Right atrium auricular region (tissue), 2 donors: ENCODE measurements around the gene RAD51B. TPM values are rescaled to one million over a fixed set of nuclear protein-coding genes. Genes with fewer than 3 reads are reported as not detected.

Source experiments
- DNase-seq: peaks from one replicate; pipeline ENCODE4 v3.0.0-alpha.2; 2019; ENCODE audit warnings: low spot score
- H3K27ac ChIP-seq, 2 donors: fragments of 200-600 bp; sonication (generic); 1 replicate in 1 of 2; 2 replicates in 1 of 2; pipeline ENCODE4 v1.5.1; 2016 to 2019
- H3K27me3 ChIP-seq, 2 donors: fragments of 200-600 bp; sonication (generic); one replicate each; pipeline versions ENCODE4 v1.5.1 to v1.6.0; 2017 to 2019
- H3K36me3 ChIP-seq: fragments of 200-600 bp; sonication (generic); one replicate; pipeline ENCODE4 v1.5.1; 2016
- H3K4me1 ChIP-seq, 2 donors: fragments of 200-600 bp; sonication (generic); one replicate each; pipeline versions ENCODE4 v1.5.1 to v1.6.0; 2017 to 2019
- H3K4me3 ChIP-seq, 2 donors: fragments of 200-600 bp; sonication (generic); 1 replicate in 1 of 2; 2 replicates in 1 of 2; pipeline ENCODE4 v1.5.1; 2017 to 2019; ENCODE audit warnings: mild to moderate bottlenecking in 1 of 2, moderate library complexity in 1 of 2
- H3K9me3 ChIP-seq, 2 donors: fragments of 200-600 bp; sonication (generic); one replicate each; pipeline ENCODE4 v1.5.1; 2019
- total RNA-seq, 2 donors: library from RNA; depleted of rRNA; stranded (reverse); fragments of >200 nt; gene quantifications; one replicate each; pipeline ENCODE4 v1.1.0, GENCODE V29; 2016
- TF ChIP-seq, protein P1 (sequence below), 2 donors: fragments of 200-600 bp; sonication (generic); IDR thresholded peaks; one replicate each; pipeline ENCODE4 v1.5.1; 2019; ENCODE audit warnings: antibody characterized with exemption in 2 of 2

Gene RAD51B
- total RNA-seq, 2 donors from 2014 or later: 1.2 to 1.5 TPM

DNA sequence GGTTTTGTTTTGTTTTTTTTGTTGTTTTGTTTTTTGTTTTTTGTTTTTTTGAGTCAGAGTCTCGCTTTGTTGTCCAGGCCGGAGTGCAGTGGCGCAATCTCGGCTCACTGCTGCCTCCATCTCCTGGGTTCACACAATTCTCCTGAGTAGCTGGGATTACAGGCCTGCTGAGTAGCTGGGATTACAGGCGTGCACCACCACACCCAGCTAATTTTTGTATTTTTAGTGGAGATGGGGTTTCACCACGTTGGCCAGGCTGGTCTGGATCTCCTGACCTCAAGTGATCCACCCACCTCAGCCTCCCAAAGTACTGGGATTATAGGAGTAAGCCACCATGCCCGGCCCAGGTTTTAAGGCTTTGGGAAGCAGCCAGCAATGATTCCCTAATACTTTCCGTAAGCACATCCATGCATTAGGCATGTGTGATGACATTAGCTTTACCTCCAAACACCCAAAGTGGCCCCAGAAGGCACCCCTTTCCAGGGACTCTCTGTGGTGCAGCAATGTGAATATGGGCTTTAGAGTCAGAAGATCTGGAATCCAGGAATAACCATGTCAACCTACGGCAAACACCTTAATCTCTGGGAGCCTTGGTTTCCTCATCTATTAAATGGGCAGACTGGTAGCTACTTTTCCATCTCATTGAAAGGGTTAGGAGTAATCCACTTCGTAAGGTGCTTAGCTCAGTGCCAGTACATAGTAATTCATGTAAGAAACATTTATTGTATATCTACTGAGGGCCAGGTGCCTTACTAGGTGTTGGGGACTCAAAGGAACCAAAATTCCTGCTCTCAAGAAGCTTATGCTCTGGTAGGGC is 820.4 kb downstream of the RAD51B start:
- no peak overlapping the region for H3K4me3 ChIP-seq
- no peaks in the 10 kb centered on the region for H3K27me3 ChIP-seq
- DNase-seq: peak; percentile 54
- peaks cover 0 to 8% of the 10 kb centered on the region in 2 donors for H3K9me3 ChIP-seq
- H3K36me3 ChIP-seq: no peaks in the 10 kb centered on the region
- H3K4me1 ChIP-seq: peaks cover 0 to 32% of the 10 kb centered on the region in 2 donors
- peak overlapping the region; percentile 61 to 67 for H3K27ac ChIP-seq
- TF ChIP-seq, protein P1, sequence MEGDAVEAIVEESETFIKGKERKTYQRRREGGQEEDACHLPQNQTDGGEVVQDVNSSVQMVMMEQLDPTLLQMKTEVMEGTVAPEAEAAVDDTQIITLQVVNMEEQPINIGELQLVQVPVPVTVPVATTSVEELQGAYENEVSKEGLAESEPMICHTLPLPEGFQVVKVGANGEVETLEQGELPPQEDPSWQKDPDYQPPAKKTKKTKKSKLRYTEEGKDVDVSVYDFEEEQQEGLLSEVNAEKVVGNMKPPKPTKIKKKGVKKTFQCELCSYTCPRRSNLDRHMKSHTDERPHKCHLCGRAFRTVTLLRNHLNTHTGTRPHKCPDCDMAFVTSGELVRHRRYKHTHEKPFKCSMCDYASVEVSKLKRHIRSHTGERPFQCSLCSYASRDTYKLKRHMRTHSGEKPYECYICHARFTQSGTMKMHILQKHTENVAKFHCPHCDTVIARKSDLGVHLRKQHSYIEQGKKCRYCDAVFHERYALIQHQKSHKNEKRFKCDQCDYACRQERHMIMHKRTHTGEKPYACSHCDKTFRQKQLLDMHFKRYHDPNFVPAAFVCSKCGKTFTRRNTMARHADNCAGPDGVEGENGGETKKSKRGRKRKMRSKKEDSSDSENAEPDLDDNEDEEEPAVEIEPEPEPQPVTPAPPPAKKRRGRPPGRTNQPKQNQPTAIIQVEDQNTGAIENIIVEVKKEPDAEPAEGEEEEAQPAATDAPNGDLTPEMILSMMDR (IDR thresholded peaks at IDR 0.05): no peak

DNA sequence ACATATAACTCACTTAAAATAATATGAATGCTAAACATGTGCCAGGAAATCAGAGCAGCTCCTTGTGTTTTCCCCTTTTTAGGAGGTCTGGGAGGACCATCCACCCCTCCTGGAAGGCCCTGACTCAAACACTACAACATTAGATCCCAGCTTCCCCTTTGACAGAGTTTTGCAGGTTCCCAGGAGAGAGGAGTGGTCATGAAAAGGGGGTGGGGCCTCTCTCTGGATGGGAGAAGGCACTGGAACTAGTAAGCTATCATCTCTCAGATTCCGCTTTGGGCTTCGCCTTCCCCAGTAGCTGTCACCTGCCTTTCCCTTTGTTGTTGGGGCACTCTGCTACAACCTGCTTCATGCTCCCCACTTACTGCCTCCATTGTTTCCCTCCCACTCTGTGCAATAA is 824.1 kb downstream of the RAD51B start:
- no peak overlapping the region for H3K27ac ChIP-seq

DNA sequence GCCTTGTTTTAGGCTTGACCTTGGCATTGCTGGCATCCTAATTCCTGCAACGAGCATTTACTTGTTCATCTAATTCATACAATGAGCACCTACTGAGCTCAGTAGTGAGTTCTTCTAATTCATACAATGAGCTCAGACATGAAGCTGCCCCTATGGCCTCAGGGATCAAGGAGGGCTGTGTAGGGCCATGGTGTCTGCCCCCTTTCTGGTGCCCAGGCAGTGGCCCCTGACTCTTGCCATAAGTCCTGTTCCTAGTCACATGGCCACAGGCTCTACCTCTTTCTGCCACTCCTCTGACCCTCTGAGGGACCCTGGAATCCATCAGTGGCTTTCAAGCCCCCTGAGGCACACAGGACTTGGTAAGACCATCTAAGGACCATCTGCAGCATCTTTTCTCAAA is 824.5 kb downstream of the RAD51B start:
- Histone ChIP-seq H3K27me3 (no peaks in the 10 kb centered on the region), H3K4me1 (peaks cover 0 to 26% of the 10 kb centered on the region in 2 donors), H3K4me3 (no peak overlapping the region), H3K9me3 (peaks cover 0 to 8% of the 10 kb centered on the region in 2 donors), H3K27ac (no peak overlapping the region), H3K36me3 (no peaks in the 10 kb centered on the region)
- DNase-seq: peak; percentile 32
- TF ChIP-seq, protein P1 (IDR thresholded peaks at IDR 0.05): no peak

More for the DNA sequence above, 824.1 kb downstream of the RAD51B start:
- Histone ChIP-seq H3K9me3 (peaks cover 0 to 8% of the 10 kb centered on the region in 2 donors), H3K36me3 (no peaks in the 10 kb centered on the region), H3K4me1 (peaks cover 0 to 30% of the 10 kb centered on the region in 2 donors), H3K27me3 (no peaks in the 10 kb centered on the region), H3K4me3 (no peak overlapping the region)
- TF ChIP-seq, protein P1 (IDR thresholded peaks at IDR 0.05): no peak
- peak; percentile 56 for DNase-seq

DNA sequence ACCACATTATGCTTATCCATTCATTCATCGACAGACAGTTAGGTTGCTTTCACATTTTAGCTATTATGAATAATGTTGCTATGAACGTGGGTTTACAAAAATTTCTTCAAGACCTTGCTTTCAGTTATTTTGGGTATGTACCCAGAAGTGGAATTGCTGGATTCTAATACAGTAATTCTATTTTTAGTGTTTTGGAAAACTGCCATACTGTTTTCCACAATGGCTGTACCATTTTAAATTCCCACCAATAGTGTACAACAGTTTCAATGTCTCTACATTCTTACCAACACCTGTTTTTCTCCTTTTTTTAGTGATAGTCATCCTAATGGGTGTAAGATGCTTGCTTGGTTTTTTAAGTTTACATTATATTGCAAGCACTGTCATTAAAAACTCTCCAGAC is 825.8 kb downstream of the RAD51B start:
- peaks cover 0 to 8% of the 10 kb centered on the region in 2 donors for H3K9me3 ChIP-seq
- peaks cover 0 to 20% of the 10 kb centered on the region in 2 donors for H3K4me1 ChIP-seq
- no peaks in the 10 kb centered on the region for H3K27me3 ChIP-seq
- no peak for DNase-seq
- no peak overlapping the region for H3K27ac ChIP-seq
- TF ChIP-seq, protein P1 (IDR thresholded peaks at IDR 0.05): no peak
- no peak overlapping the region for H3K4me3 ChIP-seq
- no peaks in the 10 kb centered on the region for H3K36me3 ChIP-seq

DNA sequence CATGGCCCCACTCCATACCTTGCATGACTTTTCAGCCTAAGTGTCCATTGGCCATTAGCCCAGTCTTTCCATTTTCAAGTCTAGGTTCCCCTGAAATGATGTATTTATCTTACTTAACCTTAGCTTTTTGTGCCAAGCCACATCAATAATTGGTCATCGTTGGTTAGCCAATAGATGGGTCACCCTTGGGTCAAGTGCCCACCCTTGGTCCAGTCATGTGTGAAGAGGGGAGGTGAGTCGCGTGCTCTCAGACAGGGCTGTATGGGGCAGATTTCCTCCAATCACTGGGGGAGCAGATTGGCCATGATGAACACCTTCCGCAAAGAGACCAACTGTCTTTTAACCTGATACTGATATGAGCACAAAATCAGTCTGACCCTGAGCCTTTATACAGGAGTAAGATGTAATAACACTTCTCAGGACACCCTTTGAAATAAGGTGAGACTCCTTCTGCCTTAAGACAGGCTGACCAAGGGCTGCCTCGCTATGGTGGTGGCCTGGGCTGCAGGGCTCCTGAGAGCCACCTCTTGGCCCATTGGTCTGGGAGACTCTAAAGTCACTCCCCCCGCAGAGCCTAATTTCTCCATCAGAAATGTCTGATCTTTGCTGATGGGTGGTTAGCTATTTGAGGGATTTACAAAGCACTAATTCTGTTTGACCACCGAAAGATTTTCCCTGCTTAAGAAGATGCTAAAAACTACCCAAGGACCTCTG is 830.1 kb downstream of the RAD51B start:
- TF ChIP-seq, protein P1 (IDR thresholded peaks at IDR 0.05): no peak
- no peak for DNase-seq
- Histone ChIP-seq H3K27me3 (no peaks in the 10 kb centered on the region), H3K9me3 (no peaks in the 10 kb centered on the region), H3K27ac (no peak overlapping the region), H3K36me3 (no peaks in the 10 kb centered on the region), H3K4me3 (no peak overlapping the region), H3K4me1 (peaks cover 0 to 40% of the 10 kb centered on the region in 2 donors)
